Activated T-helper 1 cell treated with Interleukin-2 at 50 U/mL for 16 hours (primary cell): ENCODE measurements around the gene MTMR11.

Source experiments
- DNase-seq: peaks from one replicate; pipeline ENCODE4 v3.0.0-alpha.2; 2020; ENCODE audit warnings: low read depth

Gene MTMR11

DNA sequence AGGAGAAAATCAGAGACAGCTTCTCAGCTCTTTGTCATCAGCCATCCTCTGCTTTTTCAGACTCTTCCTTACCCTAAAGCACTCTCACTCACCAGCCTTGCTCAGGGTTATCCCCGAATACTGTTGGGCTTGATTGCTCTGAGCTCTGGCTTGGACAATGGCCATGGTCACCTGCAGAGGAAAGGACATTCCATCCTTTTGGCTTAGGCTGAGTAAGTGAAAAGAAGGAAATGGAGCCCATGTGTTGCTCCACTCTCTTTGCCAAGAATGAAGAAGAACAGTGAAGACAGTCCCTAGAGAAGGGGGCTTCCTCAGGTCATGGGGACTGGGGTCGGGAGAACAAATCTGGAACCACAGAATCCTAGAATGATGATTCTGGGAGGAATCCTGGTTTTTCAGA, 2.3 kb downstream of the MTMR11 start:
- DNase-seq, result no peak

DNA sequence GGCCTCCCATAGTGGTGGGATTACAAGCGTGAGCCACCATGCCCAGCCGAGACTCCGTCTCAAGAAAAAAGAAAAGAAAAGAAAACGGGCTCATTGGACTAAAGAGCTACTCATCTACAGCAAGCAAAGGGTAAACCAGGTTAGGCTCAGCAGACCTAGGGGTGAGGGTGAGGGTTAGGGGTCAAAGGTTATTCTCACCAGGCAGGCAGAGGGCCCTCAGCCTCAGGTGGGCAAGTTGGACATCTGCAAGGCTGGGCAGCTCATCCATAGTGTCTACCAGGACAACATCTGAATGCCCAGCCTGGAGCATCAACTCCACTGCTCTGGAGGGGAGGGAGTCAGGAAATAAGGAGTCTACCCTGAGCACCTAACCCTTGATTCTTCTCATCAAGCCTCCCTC, 3.5 kb downstream of the MTMR11 start:
- DNase-seq, result no peak

DNA sequence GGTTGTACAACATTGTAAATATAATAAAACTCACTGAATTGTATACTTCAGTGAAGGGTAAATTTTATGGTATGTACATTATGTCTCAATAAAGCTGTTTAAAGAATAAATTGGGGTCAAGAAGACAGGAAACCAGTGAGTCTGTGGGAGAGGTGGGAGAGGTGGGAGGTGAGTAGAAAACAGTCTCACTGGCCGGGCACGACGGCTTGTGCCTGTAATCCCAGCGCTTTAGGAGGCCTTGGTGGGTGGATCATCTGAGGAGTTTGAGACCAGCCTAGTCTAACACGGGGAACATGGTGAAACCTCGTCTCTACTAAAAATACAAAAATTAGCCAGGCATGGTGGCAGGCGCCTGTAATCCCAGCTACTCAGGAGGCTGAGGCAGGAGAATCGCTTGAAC, 4.2 kb downstream of the MTMR11 start:
- no peak for DNase-seq

DNA sequence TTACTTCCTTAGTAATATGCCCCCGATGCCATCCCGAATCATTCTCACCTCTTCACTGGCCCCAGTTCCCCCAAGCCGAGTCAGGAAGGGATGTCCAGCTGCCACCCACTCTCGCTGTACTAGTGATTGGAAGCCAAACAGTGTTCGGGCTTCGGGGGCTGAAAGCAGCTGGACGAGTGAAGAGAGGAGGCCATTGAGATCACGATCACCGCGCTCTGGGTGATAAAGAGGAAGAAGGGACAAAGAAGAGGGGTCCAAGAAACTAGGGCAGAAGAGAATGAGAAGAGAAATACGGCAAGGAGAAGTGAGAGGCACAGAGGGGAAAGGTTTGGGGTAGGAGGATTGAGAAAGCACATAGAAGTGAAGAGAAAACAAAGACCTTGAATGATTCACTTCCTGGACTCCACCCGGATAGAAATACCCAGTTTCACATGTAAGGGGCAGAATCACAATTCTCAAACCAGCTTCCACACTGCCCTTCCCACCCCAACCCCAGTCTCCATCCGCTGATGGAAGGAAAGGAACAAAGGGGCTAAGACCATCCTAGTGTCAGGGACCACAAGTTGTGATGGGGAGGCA, 5.4 kb downstream of the MTMR11 start:
- DNase-seq, result no peak

DNA sequence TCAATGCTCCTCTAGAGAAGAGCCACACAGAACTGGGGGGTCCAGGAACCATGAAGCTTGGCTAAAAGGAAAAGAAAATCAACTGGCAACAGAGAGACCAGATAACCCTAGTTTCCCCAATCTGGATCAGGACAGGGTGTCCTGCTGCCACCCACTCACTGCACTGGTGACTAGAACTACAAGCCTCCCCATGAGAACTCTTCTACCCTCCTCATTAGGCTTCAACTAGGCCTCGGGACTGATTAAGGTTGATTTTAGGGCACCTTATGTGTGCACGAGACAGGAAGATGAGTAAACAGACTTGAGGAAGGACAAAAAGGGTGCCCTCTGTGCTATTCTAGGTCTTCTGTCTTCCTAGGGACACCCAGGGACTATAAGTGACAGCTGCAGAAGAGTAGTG, 6.8 kb downstream of the MTMR11 start:
- DNase-seq, result no peak

DNA sequence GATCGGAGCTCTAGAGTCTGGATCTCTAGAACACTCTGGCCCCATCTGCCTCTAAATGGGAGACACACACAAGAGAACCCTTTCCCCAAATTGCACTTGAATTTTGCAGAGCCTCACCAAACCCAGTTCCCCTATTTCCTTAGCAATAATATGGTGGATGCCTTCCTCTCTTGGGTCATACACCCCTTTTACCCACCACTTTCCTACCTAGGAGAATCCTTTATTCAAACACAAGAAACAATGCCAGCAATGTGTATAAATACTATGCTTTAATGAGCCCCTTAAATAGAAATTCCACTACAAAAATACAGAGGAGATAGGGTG, 8.3 kb downstream of the MTMR11 start:
- DNase-seq, result no peak

DNA sequence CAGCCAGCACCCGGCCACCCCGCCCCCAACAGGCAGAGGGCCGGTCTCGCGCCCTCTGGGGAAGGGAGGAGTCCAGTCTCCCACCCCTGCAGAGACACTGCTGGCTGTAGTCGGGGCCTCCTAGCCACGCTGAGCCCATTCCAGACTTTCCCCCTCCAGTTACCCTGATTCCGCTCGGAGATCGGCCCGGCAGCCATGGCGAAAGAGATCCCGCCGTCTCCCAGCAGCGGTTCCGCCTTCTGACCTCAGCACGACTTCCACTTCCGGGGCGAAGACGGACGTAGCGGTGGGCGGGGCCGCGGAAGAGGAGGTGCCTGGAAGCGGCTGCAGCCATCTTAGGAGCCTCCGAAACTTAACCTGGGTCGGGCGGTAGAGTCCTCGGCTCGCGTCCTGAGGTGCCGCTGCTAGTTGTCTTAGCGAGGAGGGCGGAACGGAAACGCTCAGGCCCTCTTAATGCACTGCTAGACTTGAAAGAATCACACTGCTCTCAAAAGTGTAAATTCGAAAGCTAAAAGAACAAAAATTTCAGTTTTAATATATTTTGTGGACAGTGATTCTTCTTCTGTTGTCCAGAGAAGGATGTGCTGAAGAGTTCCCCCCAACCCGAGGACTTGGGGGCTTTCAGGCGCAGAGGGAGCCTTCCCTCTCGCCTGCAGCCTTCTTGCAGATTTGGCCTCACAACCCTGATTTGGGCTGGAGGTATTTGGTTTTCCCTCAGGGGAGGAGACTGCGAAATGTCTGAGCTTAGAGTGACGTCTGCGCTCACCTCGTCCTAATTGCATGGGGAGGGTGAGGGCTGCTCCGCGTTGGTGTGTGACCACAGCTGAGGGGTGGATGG, 8.9 kb downstream of the MTMR11 start, which contains the start of gene SF3B4:
Gene SF3B4 (minus strand): TSS at position 241 of the 838 bp plus-strand sequence. CDS start 44 bp downstream, at position 197.
- peak; percentile 94 for DNase-seq

DNA sequence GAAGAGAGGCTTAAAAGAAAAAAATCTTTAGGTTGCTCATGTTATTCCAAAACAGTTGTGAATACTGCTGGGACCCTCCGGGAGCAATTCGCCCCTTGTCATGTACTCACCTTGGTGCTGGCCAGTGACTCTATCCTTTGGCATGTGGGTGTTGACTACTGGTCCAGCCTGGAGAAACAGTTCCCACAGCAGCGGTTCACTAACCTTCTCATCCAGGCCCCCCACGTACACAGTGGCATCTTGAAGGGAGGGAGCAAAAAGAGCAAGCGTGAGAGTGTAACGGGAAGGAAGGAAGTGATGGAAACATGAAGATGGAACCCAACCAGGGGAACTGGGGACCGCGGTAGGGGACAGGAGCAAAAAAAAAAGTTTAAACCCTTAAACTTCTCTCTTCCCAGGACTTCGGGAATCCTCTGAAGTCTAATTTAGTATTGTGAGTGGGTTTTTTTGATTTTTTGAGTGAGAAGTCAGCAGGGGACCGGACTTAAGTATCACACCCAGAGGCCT, 9.6 kb downstream of the MTMR11 start:
- no peak for DNase-seq

DNA sequence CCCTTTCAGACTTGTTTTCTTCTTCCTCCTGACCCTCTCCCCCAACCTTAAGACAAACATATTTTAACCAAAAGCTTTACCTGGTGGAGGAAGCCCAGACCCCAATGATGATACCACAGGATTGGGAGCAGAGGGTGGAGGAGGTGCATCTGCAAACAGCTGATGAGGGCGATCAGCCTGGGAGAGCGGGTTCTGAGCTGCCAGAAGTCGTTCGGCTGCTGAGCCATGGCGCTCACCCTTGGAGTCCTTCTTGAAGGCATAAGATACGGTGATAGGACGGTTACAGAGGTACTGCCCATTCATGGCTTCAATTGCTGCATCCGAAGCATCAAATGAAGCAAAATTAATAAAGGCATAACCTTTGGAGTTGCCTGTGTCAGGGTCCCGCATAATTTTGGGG, 10.4 kb downstream of the MTMR11 start:
- no peak for DNase-seq

DNA sequence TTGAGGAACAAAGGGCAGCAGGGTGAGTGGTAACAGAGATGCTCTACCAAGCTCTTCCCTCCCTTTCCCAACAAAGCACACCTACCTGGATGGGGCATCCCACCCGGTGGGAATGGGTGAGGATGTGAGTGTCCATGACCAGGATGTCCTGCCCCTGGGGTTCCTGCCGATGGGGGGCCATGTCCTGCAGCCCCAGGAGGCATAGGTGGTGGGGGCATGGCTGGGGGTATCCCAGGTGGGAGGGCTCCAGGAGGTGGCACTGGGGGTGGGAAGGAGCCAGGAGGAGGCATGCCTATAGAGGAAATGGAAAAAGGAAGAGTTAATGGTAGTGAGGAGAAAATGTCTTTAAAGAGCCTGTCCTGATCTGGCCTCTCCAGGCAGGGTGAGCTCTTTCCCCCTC, 10.9 kb downstream of the MTMR11 start:
- DNase-seq, result no peak

DNA sequence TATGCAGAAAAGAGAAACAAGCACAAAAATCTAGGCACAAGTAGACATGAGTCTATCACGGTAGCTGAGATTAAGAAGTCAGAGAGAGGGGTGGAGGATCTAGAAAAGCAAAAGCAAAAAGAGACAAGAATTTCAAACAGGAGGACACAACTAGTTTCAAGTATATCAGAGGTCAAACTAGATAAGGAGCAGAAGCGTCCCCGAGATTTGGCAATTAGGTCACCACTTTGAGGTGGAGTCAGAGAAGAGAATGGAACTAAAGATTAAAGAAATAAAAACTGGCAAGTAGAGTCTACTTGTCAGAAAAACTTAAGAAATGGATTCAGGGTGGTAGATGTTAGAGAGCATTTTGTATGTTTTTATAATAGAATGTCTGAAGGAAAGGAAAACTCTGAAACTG, 11.3 kb downstream of the MTMR11 start:
- DNase-seq, result no peak

DNA sequence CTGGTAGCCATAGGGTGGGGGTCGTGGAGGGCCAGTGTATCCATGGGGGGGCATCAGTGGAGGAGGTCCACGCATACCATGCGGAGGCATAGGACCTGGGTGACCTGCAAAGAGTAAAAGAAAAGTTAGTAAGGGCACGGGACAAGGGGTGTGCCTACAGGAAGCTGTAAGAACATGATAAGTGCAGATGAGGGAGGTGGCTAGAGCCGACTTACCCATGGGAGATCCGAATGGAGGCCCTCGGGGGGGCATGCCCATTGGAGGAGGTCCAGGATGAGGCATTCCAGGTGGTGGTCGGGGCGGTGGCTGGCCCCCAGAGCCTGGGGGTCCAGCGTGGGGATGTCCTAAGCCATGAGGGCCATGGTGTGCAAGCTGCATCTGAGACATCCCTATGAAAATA, 13.1 kb downstream of the MTMR11 start:
- no peak for DNase-seq

DNA sequence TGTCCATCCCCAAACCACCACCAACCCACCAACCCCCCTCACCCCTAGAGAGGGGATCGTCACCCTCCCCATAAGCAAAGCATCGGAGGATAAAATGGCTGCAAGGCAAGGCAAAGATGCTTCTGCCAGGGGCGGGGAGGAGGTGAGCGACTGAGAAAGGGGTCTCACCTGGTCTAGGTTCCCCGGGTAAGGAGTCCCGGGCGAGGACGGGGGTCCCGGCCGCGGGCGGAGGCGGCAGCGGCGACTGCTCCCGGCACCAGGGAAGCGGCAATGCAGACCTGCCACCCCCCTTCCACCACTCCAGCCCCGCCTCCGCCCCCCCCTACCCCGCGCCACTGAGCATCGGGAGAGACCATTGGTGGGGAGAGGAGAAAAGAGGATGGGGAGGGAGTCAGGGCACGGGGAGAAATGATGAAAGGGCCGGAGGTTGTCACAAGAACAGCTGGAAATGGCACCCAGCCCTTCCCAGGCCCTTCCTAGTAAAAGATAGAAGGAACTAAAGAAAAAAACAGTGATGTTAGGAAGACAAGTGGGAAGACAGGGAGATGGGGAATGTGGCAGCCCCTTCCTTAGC, 19.0 kb downstream of the MTMR11 start, which contains the start of gene SV2A:
Gene SV2A (minus strand): TSS at position 274 of the 574 bp plus-strand sequence. CDS start 4,004 bp downstream, outside the sequence.
- DNase-seq, result peak; percentile 23

DNA sequence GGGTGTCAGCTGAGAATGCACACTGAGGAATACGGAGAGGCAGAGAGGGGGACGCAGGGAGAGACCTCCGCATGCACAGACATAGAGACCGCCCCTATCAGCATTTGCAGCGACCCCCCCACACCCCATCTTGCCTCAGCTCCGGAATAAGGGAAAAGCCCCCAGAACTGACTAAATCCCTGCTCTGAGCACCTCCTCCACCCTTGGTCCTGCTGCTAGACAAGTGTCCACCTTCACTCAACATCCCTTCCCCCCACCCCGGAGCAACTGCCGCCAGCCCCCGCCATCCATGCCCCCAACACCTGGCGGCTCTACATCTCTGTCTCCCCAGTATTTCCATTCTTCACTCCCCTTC, 19.8 kb downstream of the MTMR11 start:
- no peak for DNase-seq

DNA sequence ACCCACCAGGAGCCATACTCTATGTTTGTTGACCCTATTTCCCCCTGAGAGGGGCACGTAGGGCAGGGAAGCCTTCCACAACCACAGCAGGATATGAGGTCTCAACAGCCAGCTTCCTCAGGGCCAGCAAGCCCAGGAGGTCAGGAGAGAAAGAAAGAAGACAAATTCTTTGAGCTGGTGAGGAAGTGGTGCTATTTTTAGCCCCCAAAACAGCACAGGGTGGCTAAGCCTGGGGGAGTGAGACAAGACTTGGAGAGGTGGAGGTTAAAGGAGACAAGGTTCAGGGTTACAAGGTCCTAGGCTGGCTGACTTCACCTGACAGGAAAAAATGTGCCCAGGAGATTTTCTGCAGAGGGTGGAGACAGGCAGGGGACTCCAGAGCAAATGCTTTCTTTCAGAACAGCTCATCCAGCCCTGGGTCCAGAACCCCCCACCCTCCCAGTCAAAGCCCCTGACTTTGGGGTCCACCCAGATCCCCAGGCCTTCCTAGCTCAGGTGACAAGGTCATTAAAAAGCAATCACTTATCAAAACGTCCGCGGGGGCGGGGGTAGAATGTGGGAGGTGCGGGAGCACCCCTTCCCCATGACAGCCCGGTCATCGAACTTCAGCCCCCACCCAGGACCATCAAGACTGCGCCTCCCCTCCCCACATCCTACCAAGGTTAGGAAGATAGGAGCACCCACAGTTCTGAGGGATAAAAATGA, 20.3 kb downstream of the MTMR11 start:
- no peak for DNase-seq

DNA sequence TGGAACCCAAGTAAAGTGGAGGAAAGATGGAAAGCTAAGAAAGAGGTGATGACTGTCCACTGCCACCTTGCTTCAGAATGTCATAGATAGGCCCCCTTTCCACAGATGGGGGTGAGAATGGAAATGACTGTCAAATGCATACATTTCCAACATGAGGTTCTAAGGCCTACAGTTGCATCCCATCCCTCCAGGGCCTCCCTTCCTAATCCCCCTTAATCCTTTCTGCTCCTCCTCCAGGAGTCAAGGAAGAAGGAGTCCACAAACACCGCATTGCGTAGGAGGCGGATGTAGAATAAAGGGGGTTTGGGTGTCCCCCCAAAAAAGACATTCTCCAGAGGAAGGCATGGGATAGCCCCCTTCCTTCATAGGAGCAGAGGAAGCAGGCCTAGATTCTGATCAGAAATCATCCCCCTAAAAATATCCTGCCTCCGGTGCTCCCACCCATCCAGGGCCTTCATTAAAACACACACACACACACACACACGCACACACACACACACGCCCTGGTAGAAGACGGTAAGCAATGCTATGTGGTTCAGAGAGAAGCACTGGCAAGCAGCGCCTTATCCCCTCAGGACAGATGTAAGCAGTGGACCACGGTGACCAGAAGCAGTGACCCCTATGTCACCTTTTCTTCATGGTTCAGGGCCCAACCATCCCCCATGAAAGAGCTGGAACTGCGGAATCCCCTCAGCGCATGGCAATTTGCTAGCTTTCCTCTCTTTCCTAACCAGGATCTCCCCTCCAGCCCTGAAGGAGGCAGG, 21.1 kb downstream of the MTMR11 start:
- no peak for DNase-seq

DNA sequence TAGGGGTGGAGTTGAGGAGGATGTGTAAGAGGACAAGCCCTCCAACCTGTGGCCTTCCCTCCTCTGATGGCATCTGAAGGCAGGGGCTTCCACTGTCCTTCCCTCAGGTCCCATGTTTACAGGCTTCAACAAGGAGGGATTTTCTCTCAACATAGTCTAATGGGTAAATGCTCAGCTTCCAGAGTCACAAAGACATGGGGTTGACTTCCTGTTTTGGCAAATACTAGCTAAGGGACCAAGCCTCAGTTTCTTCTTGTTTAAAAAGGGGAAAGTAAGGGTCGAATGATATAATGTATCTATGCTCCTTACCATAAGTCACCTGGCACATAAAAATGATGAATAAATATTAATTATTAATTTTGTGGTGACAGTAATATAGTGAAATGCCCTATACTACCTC, 22.1 kb downstream of the MTMR11 start:
- DNase-seq, result no peak

DNA sequence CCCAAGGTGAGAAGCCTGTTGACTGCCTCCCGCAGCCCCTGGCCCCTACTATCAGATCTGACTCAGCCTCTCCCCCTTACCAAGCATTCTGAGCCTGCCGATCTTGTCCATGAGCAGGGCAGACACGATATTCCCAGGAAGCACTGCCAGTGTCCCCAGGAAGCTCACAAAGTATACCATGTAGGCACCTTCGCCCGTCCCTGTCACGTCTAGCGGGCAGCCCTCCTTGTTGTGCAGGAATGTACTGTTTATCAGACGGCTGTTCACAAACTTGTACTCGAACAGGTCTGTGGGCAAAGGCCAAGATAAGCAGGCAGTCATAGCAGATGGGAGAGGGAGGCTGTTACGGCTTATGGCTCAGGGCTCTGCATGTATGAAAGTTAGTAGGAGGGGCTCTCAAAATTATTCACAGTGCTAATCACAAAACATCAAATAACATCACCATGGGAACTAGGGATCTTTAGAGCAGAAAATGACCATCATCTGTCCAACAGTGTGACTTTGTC, 30.1 kb downstream of the MTMR11 start:
- DNase-seq, result no peak

DNA sequence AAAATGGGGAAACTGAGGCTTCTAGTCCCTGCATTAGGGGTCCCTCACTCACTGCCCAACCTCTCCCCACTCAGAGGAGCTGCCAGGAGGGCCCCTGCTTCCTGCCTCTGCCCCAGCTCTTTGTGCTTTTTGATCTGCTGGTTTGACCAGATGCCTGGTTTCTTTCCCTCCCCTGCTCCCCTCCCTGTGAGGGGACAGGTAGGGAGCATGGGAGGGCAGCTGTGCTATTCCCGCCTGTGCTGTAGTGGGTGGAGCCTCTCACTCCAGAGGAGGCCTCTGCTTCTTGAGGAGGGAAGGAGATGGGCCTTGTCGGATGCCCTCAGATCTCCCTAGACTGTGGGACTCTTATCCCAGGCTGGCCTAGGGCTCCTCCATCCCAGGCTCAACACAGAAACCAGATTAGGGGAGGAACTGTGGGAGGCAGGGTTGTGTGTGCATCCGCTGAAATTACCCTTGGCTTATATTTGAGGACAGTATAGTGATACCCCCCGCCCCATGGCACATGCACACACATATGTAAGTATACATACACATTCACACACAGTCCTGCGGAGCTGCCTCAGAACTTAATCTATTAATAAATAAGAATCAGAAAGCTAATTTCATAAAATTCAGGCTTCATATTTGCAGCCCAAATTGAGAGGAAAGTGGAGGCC, 32.7 kb downstream of the MTMR11 start:
- no peak for DNase-seq

DNA sequence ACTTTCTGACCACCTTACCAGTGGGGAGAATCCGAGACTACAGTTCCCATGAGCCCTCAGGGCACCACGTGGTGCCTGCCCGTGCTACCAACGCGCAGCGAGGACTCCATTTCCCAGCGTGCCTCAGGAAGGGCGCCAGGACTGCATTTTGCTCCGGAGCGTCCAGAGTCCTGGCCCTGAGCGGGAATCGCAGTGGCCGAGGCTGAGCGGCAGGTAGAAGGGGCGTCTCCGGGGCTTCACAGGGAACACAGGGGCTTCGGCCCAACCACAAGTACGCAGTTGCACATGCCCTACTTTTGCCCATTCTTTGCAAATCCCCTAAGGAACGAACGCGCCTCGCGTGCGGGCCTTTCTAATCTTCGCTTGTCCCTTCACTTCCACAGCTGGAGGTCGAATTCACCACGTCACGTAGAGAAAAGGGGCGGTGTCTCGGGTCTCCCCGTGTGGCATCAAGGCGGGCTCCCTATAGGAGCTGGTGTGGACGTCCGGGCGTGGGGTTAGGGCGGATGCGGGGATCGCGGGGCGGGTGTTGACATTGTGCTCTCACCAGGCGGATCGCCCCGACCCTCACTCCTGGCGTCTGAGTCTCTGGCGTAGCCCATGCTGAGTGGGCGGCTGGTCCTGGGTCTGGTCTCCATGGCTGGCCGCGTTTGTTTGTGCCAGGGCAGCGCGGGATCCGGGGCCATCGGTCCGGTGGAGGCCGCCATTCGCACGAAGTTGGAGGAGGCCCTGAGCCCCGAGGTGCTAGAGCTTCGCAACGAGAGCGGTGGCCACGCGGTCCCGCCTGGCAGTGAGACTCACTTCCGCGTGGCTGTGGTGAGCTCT, 37.0 kb downstream of the MTMR11 start, which contains the start of gene BOLA1:
Gene BOLA1 (plus strand): TSS at position 109 of the 825 bp plus-strand sequence. CDS start 492 bp downstream, at position 601.
- peak; percentile 65 for DNase-seq
